Stimulated activated CD4-positive, alpha-beta T cell treated with anti-CD3 and anti-CD28 coated beads, Interleukin-12 subunit alpha, Interleukin-12 subunit beta, amount 100 ng/mL, for 24 hours (primary cell): ENCODE data around the gene SNAI3.

Experiments
- DNase-seq, 2 experiments: peaks; one replicate each; pipeline ENCODE4 v3.0.0-alpha.2; 2020; ENCODE audit warnings: low read depth in 2 of 2

SNAI3 gene

DNA sequence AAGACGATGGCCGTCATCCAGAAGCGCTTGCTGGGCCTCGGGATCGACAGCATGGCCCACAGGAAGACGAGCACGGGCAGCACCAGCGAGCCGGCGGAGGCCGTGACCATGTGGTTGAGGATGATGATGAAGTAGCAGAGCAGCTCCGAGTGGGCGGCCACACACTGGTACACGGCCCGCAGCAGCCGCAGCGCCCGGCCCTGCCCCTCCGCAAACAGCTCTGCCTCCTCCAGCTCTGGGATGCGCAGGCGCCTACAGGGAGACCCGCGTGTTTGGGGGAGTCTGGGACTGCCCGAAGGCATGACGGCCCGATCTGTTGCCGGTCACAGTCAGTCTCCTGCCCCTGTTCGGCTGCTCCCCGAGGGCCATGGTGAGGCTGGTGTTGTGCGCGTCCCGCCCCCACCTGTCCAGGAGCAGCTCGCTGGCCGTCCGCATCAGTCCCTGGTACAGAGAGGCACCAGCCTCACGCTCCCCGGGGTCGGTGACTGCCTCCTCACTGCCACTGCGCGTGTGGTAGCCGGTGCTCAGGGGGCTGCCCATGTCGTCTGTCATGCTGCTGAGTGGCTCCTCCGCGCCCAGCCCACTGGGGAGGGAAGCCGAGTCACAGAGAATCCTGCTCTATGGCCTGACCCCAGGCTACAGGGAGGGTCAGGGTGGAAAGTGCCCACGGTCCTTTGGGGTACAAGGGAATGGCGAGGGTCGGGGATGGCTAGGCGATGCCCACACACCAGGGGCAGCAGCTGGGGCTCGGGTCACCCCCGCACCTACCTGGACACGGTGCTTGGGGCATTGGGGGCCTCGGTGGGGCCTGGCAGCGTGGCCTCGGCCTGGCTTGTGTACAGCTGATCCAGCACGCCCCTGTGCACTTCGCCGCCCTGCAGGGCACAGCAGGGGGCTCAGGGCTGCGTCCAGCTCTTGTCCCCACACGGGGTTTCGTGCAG, 35.8 kb upstream of the SNAI3 start:
- DNase-seq, result no peak

DNA sequence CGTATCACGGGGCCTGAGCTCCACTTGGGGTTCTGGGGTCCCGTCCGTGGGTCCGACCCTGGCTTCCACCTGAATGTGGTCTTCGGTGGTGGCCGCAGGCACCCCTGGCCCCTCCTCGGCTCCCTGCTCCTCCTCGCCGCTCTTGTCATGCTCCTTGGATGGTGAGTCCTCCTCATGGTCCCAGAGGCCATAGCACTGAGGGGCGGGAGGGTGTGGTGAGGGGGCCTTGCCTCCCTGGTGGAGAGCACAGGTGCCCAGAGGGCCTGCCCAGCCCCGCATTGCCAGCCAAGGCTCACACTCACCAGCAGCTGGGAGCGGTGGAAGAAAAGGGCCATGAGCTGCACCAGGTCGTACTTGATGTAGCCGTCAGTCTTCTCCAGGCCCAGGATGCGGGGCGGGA, 34.9 kb upstream of the SNAI3 start:
- DNase-seq, result no peak

GRCh38 chr16:88720396-88720970, 34.2 kb upstream of the SNAI3 start:
- no peak for DNase-seq

DNA sequence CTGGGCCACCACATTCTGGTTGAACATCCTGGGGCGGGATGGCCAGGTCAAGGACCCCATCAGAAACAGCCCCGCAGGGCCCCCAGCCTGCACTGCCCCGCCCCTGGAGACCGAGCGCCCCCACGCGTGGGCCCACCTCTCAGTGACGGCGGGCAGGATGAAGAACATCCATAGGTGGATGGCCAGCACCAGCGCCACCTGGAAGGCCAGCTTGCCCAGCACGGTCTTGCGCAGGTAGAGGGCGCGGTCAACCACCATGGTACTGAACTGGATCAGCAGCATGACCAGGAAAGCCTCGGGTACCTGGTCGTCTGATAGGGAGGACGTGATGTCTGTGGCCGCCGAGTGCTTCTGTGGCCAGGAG, 33.6 kb upstream of the SNAI3 start:
- no peak for DNase-seq

GRCh38 chr16:88719267-88719932, 33.1 kb upstream of the SNAI3 start:
- no peak for DNase-seq

GRCh38 chr16:88718178-88718577, 31.9 kb upstream of the SNAI3 start:
- no peak for DNase-seq

DNA sequence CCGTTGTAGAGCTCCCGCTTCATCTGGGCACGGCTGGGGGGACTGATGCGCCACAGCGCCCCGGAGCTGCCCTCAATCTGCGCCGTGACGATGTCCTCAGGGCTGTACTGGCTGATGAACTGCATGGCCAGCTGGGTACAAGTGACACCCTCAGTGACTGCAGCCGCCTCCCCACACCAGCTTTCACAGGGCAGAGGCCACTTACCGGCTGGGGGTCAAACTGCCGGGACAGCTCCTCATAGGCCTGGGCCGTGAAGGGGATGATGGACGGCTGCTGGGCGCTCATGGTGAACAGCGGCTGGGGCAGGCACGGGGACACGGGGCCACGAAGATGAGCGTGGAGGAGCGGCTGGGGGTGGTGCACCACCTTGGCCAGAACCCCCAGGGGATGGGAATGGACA, 30.3 kb upstream of the SNAI3 start:
- DNase-seq, result no peak

DNA sequence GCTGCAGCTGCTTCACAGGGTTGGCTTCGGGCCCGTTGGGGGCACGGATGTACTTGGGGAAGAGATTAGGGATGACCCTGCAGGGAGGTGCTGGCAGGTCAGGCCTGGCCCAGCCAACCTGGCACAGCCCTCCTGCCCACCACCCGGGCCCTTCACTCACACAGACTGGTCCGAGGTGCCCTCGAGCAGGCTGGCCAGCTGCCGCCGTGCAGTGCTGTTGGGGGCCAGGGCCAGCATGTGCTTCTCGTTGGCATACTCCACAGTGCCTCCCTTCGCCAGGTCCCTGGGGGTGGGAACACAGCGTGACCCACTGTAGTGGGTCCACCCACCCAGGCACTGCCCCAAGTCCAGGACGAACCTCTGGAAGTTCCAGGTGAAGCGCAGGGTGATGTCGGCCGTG, 29.9 kb upstream of the SNAI3 start:
- no peak for DNase-seq

DNA sequence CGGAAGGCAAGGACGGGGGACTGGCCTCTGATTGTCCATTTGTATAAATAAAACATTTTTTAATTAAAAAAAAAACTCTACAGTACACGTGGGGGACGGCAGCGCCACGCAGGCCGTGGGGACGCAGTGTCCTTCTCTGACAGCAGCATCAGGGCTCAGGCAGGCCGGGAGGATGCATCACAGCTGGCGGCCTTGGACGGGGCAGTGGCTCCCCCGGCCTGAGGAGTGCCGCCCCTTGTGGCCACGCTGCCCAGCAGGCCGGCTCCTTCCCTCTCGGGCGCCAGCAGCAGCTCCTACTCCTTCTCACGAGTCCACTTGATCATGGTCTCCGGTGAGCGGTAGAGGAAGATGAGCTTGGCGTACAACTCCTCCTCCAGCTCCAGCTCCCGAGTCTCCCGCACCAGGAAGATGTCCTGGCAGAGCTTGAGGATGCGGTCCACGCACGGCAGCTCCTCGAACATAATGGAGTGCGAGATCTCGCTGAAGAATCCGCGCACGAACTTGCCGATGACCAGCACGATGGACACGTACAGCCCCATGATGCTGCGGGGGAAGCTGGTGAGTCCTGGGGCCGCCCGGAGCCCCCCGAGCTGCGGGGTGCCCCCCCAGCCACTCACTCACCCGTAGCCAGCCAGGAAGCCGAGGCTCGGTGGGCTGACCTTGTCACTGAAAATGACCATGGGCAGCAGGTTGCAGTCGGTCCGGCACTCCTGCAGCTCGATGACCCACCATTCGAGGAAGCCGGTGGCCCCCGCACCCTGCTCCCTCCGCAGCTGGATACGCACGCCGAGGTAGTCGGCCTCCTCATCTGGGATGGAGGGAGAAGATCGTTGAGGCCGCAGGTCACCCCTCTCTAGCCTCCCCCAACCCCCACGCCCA, 29.2 kb upstream of the SNAI3 start:
- DNase-seq, result no peak

DNA sequence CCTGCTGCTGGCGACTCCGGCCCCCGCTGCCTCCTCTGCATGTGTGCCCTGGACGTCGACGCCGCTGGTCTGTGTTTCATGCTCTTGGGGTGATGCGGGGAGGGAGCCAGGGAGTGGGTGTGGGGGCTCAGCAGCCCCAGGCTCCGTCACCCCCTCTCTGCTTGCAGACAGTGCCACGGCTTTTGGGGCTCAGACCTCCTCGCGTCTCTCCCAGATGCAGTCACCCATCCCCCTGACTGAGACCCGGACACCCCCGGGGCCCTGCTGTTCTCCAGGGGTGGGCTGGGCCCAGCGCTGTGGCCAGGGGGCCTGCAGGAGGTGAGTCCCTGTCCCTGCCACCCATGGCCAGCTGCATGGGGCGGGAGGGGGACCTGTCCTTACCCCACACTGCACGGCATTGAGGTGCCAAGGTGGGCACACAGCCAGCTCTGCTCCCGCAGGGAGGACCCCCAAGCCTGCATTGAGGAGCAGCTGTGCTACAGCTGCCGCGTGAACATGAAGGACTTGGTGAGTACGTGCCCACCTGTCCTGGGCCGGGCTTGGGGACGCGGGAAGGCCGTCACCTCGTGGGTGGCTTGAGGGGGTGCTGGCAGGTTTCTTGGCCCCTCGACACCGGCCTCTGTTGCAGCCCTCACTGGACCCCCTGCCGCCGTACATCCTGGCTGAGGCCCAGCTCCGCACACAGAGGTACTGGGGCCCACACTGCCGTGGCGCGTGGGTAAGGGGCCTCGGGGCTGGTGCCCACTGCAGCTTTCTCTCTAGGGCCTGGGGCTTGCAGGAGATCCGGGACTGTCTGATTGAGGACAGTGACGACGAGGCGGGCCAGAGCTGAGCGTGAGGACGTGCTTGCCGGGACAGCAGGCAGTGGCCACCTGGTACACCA, 28.4 kb upstream of the SNAI3 start:
- no peak for DNase-seq

DNA sequence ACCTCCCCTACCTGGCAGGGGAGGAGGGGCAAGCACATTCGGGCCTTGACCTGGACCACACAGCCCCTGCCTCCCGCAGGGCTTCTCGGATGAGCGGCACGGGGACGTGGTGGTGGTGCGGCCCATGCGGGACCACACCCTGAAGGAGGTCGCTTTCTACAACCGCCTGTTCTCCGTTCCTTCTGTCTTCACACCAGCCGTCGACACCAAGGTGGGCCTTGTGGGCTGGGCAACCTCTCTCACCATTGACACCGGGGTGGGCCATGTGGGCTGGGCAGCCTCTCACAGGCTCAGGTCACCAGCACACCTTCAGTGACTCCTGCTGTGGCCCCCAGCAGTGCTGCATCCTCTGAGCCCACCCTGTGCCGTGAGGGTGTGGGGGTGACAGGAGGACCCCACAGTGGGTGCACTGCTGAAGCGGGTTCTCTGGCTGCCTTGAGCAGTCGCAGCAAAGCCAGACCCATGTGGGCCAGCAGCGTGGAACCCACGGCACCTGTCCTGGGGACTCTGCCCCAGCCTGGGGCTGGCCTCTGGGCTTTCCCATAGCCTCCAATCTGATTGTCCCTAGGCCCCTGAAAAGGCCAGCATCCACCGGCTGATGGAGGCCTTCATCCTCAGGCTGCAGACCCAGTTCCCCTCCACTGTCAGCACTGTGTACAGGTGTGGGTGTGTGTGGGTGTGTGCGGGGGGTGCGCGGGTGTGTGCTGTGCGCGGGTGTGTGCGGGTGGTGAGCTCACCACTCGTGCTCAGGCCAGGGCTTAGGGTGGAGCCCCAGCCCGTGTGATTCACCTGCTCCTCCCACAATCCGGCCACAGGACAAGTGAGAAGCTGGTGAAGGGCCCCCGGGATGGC, 27.5 kb upstream of the SNAI3 start:
- DNase-seq, result no peak

DNA sequence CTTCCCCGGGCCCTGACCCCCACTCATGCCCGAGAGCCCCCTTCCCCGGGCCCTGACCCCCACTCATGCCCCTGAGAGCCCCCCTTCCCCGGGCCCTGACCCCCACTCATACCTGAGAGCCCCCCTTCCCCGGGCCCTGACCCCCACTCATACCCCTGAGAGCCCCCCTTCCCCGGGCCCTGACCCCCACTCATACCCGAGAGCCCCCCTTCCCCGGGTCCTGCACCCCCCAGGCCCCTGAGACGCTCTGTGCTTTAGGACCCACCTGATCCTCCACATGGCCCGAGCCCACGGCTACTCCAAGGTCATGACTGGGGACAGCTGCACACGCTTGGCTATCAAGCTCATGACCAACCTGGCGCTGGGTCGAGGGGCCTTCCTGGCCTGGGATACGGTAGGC, 26.7 kb upstream of the SNAI3 start:
- no peak for DNase-seq

DNA sequence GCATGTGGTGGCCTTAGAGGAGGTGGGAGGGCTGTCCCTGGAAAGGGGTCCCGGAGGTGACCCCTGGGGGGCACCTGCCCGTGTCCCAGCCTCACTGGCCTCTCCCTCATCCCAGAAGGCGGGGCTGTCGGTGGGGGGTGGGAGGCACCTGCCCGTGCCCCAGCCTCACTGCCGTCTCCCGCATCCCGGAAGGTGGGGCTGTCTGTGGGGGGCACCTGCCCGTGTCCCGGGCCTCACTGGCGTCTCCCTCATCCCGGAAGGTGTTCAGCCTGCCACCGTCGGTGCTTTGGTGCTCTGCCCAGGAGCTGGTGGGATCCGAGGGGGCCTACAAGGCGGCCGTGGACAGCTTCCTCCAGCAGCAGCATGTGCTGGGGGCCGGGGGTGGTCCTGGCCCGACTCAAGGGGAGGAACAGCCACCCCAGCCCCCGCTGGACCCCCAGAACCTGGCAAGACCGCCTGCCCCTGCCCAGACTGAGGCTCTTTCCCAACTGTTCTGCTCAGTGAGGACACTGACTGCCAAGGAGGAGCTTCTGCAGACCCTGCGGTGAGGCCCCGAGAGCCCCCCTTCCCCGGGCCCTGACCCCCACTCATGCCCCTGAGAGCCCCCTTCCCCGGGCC, 26.2 kb upstream of the SNAI3 start:
- DNase-seq, result no peak

DNA sequence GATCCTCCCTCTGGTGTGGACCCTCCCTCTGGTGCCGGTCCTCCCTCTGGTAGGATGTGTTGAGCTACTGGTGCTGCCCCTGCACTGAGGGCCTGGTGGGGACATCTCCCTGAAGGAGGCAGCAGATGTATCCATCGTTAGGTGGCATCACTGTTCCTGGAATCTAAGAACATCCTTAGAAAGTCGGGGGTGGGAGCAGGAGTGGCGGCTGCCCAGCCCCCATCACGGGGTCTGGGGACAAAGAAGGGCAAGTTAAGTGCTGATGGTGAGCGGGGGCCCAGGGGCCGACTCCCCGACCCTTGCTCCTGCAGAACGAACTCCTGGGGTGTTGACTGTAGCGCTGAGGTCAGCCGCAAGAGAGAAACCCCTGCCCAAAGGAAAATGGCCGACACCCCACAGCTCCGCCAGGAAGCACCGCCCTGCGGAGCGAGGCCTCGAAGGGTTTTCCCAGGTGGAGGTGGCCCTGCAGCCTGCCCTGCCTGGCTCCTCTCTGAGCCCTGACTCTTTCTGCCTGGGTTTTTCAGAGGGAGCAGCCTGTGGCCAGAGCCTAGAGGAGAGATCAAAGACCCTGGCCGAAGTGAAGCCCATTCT, 25.5 kb upstream of the SNAI3 start:
- DNase-seq, result no peak

- no peak for DNase-seq
Observed at GRCh38 chr16:88710556-88710955, 24.2 kb upstream of the SNAI3 start.

GRCh38 chr16:88706965-88707826, 20.9 kb upstream of the SNAI3 start:
- no peak for DNase-seq

DNA sequence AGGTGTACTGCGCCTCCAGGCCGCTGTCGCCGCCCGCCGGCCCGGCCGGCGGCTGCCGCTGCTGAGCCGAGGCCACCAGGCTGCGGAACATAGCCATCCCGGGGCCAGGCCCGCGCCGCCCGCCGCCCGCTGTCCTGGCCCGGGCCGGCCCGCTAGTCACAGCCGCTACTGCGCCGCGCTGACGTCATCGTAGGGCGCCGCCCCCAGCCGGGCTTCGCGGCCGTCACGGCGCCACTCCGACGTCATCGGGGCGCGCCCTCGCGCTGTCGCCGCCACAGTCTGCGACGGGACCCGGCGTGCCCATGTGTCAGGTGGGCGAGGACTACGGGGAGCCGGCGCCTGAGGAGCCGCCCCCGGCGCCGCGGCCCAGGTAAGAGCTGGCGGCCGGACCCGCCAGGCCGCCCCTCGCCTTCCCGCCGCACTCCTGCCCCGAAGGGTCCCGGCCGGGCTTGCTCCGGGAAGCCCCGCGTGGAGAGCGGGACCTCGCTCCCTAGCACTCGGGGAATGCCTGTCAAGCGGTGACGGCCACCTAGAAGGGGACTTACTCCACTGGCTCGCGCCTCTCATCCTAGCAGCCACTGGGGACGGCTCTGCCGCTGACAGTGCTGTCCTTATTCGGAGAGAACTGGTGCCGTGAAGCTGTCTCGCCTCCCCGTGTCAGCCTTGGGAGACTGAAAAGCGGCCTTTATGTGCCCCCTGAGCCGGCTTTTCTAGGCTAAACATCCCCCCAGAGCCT, 20.1 kb upstream of the SNAI3 start, which contains the start of the genes CTU2 and RNF166:
Gene CTU2, plus strand, starts transcription at position 275 of the 736 bp plus-strand sequence. Its CDS starts 28 bp downstream, at position 303.
Gene RNF166, minus strand, starts transcription at position 180 of the 736 bp plus-strand sequence. Its CDS starts 83 bp downstream, at position 97.
- peak; percentile 87 to 91 for DNase-seq
